Stimulated activated CD8-positive, alpha-beta memory T cell treated with anti-CD3 and anti-CD28 coated beads, Interleukin-7, amount 100 ng/mL, for 48 hours (primary cell): ENCODE measurements around the gene HCFC2.
"Not testable (repeated sequence)": the region's sequence is repeated elsewhere in the genome, so short reads cannot be mapped to it uniquely, and the experiment has no call there.

ENCODE experiments used
- DNase-seq, 2 donors: peaks; one replicate each; pipeline ENCODE4 v3.0.0-alpha.2; 2020; ENCODE audit warnings: low read depth in 1 of 2; ENCODE audit errors: extremely low read depth in 1 of 2

HCFC2 gene

DNA sequence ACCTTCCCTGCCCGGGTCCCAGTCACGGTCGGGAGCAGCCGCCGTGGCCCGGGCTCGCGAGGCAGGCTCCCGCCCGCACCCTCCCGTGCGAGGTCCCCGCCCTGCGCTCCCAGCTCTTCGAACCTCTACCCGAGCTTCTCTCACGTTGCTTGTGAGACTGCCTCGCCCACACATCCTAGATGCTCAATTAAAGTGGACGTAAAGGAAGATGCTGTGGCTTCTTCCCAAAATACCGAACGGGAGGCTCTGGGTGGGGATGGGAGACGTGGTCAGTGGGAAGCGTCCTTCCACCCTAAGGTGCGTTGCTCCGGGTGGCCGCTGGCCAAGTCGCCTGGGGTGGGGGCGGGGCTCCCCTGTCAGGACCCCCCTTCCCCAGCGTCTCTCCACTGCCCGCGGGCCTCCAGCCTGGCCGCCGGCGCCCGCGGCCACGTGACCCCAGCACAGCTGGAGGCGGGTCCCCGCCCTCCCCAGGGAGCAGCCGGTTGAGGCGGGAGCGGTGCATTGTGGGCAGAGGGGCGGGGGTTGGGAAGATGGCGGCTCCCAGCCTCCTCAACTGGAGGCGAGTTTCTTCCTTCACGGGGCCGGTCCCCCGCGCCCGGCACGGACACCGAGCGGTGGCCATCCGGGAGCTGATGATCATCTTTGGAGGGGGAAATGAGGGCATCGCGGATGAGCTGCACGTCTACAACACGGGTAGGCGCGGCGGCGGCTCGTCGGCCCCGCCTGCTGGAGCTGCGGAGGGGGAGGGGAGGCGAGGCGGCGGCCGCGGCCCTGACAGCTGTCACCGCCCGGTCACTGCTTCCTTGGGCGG is at the start of gene HCFC2:
Gene HCFC2 (plus strand): TSS at position 501 of the 811 bp plus-strand sequence. CDS start 30 bp downstream, at position 531.
- peak; percentile 83 to 84 for DNase-seq

DNA sequence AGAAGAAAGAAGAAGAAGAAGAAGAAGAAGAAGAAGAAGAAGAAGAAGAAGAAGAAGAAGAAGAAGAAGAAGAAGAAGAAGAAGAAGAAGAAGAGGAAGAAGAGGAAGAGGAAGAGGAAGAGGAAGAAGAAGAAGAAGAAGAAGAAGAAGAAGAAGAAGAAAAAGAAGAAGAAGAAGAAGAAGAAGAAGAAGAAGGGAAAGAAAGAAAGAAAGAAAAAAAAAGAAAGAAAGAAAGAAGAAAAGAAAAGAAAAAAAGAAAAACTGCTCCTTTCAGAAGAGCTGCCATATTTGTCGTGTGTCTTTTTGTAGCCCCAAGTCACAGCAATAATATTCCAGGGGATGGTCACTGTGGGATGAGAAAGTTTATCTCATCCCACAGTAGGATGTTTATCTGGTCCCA is 42.5 kb upstream of the HCFC2 start:
- not testable (repeated sequence) for DNase-seq

DNA sequence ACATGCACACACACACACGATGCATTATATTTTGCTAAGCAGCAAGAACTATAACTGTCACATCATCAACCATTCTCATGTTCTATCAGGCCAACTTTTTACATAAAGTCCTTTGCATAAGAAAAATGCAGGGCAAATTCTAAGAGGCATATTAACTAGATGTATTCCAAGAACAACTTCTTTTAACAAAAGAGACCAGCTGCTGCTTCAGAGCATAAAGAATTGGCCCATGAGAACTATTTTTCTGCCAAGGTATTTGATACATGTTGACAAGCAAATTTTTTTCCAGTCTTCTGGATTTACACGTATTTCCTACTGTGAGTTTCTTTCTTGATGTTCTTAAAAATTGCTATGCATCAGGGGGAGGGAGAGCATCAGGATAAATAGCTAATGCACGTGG is 41.5 kb upstream of the HCFC2 start:
- DNase-seq, result no peak

- no peak for DNase-seq
Observed at GRCh38 chr12:104023710-104024109, 40.6 kb upstream of the HCFC2 start.

DNA sequence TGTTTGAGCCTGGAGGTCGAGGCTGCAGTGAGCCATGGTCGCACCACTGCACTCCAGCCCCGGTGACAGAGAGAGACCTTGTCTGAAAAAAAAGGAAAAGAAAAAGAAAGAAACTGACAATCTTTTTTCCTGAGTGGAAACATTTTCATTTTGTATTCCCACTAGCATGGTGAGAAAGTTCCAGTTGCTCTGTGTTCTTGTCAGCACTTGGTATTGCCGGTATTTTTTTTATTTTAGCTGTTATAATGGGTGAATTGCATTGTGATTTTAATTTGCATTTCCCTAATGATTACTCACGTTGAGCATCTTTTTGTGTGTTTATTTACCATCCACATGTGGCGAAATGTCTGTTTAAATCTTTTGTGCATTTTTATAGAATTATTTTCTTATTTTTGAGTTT is 40.0 kb upstream of the HCFC2 start:
- DNase-seq, result no peak

GRCh38 chr12:104025771-104026170 is 38.6 kb upstream of the HCFC2 start:
- no peak for DNase-seq

DNA sequence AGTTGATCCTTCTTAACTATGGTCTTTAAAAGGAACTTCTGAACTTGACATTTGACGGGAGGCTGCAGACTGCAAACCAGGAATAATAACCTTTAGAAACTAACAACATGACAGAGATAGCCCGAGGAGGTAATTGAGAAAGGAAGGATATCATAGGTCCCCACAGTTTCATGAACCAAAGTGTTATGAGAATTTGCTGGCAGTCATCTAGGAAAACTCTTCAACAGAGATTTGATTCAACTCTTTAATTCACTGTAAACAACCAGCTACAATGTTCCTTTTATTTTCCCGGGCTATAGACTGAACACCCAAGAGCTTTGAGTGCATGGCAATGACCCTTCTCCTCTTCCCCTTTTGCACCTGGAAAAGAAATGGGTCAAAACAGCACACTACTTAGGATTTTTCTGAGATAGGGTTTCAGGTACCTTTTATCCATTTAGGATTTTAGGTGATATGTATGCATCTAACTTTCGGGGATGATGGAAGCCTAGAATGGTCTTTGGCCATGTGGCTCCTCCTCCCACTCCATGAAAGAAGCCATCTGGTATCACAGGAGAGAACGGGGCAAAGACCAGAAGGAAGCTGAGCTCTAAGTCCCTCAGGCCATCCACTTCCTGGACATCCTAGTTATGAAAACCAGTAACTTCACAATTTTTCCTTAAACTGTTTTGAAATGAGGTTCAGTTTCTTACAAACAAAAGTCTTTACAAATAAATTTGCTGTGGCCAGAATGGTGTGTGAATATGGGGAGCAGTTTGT is 37.3 kb upstream of the HCFC2 start:
- no peak for DNase-seq

DNA sequence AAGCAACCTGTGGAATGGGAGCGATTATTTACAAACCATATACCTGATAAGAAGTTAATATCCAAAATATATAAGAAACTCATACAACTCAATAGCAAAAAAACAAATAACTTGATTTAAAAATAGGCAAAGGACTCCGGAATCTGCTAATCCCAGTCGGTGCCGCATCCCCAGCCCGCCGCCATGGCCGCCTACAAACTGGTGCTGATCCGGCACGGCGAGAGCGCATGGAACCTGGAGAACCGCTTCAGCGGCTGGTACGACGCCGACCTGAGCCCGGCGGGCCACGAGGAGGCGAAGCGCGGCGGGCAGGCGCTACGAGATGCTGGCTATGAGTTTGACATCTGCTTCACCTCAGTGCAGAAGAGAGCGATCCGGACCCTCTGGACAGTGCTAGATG is 33.7 kb upstream of the HCFC2 start:
- DNase-seq, result not testable (repeated sequence)

GRCh38 chr12:104036143-104036542 is 28.2 kb upstream of the HCFC2 start:
- not testable (repeated sequence) for DNase-seq

DNA sequence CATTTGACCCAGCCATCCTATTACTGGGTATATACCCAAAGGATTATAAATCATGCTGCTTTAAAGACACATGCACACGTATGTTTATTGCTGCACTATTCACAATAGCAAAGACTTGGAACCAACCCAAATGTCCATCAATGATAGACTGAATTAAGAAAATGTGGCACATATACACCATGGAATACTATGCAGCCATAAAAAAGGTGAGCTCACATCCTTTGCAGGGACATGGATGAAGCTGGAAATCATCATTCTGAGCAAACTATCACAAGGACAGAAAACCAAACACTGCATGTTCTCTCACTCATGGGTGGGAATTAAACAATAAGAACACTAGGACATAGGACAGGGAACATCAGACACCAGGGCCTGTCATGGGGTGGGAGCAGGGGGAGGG is 24.6 kb upstream of the HCFC2 start:
- not testable (repeated sequence) for DNase-seq

DNA sequence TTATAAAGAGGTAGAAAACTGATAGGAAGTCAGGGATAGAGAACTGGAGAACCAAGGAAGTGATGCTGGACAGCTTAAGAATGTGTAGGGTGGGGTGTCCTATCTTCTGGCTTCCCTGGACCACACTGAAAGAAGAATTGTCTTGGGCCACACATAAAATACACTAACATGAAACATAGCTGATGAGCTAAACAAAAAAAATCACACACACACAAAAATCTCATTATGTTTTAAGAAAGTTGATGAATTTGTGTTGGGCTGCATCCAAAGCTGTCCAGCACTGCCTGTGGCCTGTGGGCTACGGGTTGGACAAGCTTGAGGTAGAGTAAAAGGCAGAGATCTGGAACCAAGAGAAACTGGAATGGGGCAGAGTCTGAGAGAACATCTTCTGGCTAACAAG is 21.8 kb upstream of the HCFC2 start:
- no peak for DNase-seq

DNA sequence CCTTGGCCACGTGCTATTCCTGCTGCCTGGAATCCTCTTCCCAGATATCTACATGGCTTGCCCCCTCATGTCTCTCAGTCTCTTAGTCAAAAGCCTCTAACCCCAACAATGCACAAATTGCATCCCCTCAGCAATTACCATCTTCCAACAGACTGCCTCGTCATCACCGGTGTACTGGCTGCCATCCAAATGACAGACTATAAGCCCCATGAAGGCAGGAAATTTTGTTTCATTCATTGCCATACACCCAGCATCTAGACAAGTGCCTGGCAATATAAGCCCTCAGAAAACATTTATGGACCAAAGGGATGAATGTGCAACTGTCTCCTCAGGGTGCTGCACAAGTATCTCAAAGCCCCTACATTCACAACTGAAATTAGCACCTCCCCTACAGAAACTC is 20.2 kb upstream of the HCFC2 start:
- no peak for DNase-seq

DNA sequence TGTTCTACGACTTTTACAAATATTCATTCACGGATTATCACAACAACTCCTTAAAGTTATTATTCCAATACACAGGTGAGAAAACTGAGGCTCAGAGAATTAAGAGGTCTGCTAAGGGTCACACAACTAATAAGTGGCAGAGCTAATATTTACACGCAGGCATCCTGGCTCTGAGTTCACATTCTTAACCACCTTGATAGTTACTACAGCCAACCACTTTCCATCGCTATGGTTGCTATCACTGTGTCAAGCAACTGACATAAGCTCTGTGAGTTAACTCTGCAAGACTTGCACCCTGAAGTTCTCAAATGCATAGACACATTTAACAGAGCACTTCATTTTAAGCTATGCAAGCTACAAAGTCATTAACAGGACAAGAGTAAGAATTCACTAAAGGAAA is 18.0 kb upstream of the HCFC2 start:
- DNase-seq, result no peak

DNA sequence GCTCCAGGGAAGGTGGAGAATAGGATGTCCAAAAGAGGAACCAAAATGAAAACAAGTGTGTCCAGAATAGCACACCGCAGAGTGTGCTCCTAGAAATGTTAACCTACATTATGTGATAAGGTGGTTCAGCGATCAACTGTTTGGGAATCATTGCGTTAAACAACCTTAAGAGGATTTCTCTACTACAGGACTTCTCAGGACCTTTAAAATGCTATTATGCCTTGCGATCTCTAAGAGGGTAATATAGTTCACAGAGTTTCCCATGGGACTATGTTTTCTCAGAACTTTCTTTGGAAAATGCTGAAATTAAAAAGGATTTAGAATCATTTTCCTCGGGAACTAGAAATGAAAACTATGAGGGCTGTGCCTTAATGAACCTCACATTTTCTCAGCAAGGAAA is 16.2 kb upstream of the HCFC2 start:
- no peak for DNase-seq

GRCh38 chr12:104048811-104049210 is 15.5 kb upstream of the HCFC2 start:
- no peak for DNase-seq

GRCh38 chr12:104049278-104049902 is 14.9 kb upstream of the HCFC2 start:
- DNase-seq, result no peak

GRCh38 chr12:104049903-104050356 is 14.4 kb upstream of the HCFC2 start, which contains the start of gene GLT8D2:
GLT8D2 (minus strand) TSS chr12:104050187; CDS start chr12:104019648, 30,539 bp downstream.
- DNase-seq, result no peak

- DNase-seq, result no peak
Observed at GRCh38 chr12:104050436-104050835, 13.9 kb upstream of the HCFC2 start.

GRCh38 chr12:104054681-104055346 is 9.5 kb upstream of the HCFC2 start:
- DNase-seq, result no peak

- DNase-seq, result no peak
Observed at GRCh38 chr12:104055686-104056388, 8.5 kb upstream of the HCFC2 start.
